HUES6 (cell line): Measurements from ENCODE around the gene NCKAP5.

ENCODE experiments used
- H3K27ac ChIP-seq: 2 replicates; pipeline ENCODE4 v1.7.0; 2013; ENCODE audit warnings: low read depth, mild to moderate bottlenecking, low read length, inconsistent platforms
- H3K27me3 ChIP-seq: 2 replicates; pipeline ENCODE4 v1.6.1; 2013; ENCODE audit warnings: low read length; ENCODE audit not compliant: control insufficient read depth, insufficient read depth
- H3K36me3 ChIP-seq: 2 replicates; pipeline ENCODE4 v1.6.1; 2013; ENCODE audit warnings: low read length; ENCODE audit not compliant: control insufficient read depth, insufficient read depth
- H3K4me1 ChIP-seq: 2 replicates; pipeline ENCODE4 v1.6.1; 2013; ENCODE audit warnings: low read length; ENCODE audit not compliant: control insufficient read depth, insufficient read depth
- H3K4me3 ChIP-seq: 2 replicates; pipeline ENCODE4 v1.5.1; 2013; ENCODE audit warnings: low read depth, low read length
- H3K9ac ChIP-seq: one replicate; pipeline ENCODE4 v1.6.1; 2013; ENCODE audit warnings: mild to moderate bottlenecking, low read length
- H3K9me3 ChIP-seq: 2 replicates; pipeline ENCODE4 v1.6.1; 2013; ENCODE audit warnings: low read depth, low read length; ENCODE audit not compliant: control insufficient read depth, insufficient read depth

Gene NCKAP5

GRCh38 chr2:133123393-133123792 lies 444.9 kb downstream of the NCKAP5 start:
- H3K27ac ChIP-seq, result no peak overlapping the region
- no peaks in the 10 kb centered on the region for H3K27me3 ChIP-seq
- H3K9ac ChIP-seq, result no peak overlapping the region
- H3K36me3 ChIP-seq, result no peaks in the 10 kb centered on the region
- H3K9me3 ChIP-seq, result no peaks in the 10 kb centered on the region
- H3K4me1 ChIP-seq, result no peaks in the 10 kb centered on the region
- H3K4me3 ChIP-seq, result no peak overlapping the region

GRCh38 chr2:133122529-133122928 lies 445.7 kb downstream of the NCKAP5 start:
- H3K4me3 ChIP-seq, result no peak overlapping the region
- H3K9me3 ChIP-seq, result no peaks in the 10 kb centered on the region
- H3K36me3 ChIP-seq, result no peaks in the 10 kb centered on the region
- no peaks in the 10 kb centered on the region for H3K4me1 ChIP-seq
- no peak overlapping the region for H3K9ac ChIP-seq
- no peaks in the 10 kb centered on the region for H3K27me3 ChIP-seq
- H3K27ac ChIP-seq, result no peak overlapping the region

GRCh38 chr2:133120310-133120709 lies 448.0 kb downstream of the NCKAP5 start:
- H3K27ac ChIP-seq, result no peak overlapping the region
- H3K9me3 ChIP-seq, result no peaks in the 10 kb centered on the region
- no peak overlapping the region for H3K9ac ChIP-seq
- H3K4me3 ChIP-seq, result no peak overlapping the region
- no peaks in the 10 kb centered on the region for H3K27me3 ChIP-seq
- H3K4me1 ChIP-seq, result no peaks in the 10 kb centered on the region
- H3K36me3 ChIP-seq, result no peaks in the 10 kb centered on the region

GRCh38 chr2:133110201-133110600 lies 458.1 kb downstream of the NCKAP5 start:
- Histone ChIP-seq H3K4me3 (no peak overlapping the region), H3K27ac (no peak overlapping the region), H3K27me3 (no peaks in the 10 kb centered on the region), H3K4me1 (no peaks in the 10 kb centered on the region), H3K36me3 (no peaks in the 10 kb centered on the region), H3K9me3 (no peaks in the 10 kb centered on the region), H3K9ac (no peak overlapping the region)

- no peaks in the 10 kb centered on the region for H3K36me3 ChIP-seq
- no peaks in the 10 kb centered on the region for H3K27me3 ChIP-seq
- H3K4me3 ChIP-seq, result no peak overlapping the region
- H3K27ac ChIP-seq, result no peak overlapping the region
- no peaks in the 10 kb centered on the region for H3K9me3 ChIP-seq
- H3K4me1 ChIP-seq, result no peaks in the 10 kb centered on the region
- no peak overlapping the region for H3K9ac ChIP-seq
Observed at GRCh38 chr2:133109772-133110171, 458.5 kb downstream of the NCKAP5 start.

GRCh38 chr2:133107058-133107815 lies 461.0 kb downstream of the NCKAP5 start:
- Histone ChIP-seq H3K4me3 (no peak overlapping the region), H3K9me3 (no peaks in the 10 kb centered on the region), H3K27me3 (no peaks in the 10 kb centered on the region), H3K27ac (no peak overlapping the region), H3K9ac (no peak overlapping the region), H3K4me1 (no peaks in the 10 kb centered on the region), H3K36me3 (no peaks in the 10 kb centered on the region)

- Histone ChIP-seq H3K27ac (no peak overlapping the region), H3K27me3 (no peaks in the 10 kb centered on the region), H3K36me3 (no peaks in the 10 kb centered on the region), H3K9ac (no peak overlapping the region), H3K9me3 (no peaks in the 10 kb centered on the region), H3K4me1 (no peaks in the 10 kb centered on the region), H3K4me3 (no peak overlapping the region)
Observed at GRCh38 chr2:133104871-133105270, 463.4 kb downstream of the NCKAP5 start.

GRCh38 chr2:133098787-133099186 lies 469.5 kb downstream of the NCKAP5 start:
- H3K4me1 ChIP-seq, result no peaks in the 10 kb centered on the region
- no peaks in the 10 kb centered on the region for H3K36me3 ChIP-seq
- no peaks in the 10 kb centered on the region for H3K27me3 ChIP-seq
- no peak overlapping the region for H3K4me3 ChIP-seq
- H3K9me3 ChIP-seq, result no peaks in the 10 kb centered on the region
- H3K9ac ChIP-seq, result no peak overlapping the region
- H3K27ac ChIP-seq, result no peak overlapping the region

- H3K27ac ChIP-seq, result no peak overlapping the region
- H3K9ac ChIP-seq, result no peak overlapping the region
- H3K36me3 ChIP-seq, result no peaks in the 10 kb centered on the region
- no peaks in the 10 kb centered on the region for H3K4me1 ChIP-seq
- no peak overlapping the region for H3K4me3 ChIP-seq
- no peaks in the 10 kb centered on the region for H3K27me3 ChIP-seq
- H3K9me3 ChIP-seq, result no peaks in the 10 kb centered on the region
Observed at GRCh38 chr2:133097666-133098065, 470.6 kb downstream of the NCKAP5 start.

- H3K27me3 ChIP-seq, result no peaks in the 10 kb centered on the region
- H3K4me3 ChIP-seq, result no peak overlapping the region
- H3K27ac ChIP-seq, result no peak overlapping the region
- H3K9ac ChIP-seq, result no peak overlapping the region
- H3K36me3 ChIP-seq, result no peaks in the 10 kb centered on the region
- no peaks in the 10 kb centered on the region for H3K4me1 ChIP-seq
- H3K9me3 ChIP-seq, result no peaks in the 10 kb centered on the region
Observed at GRCh38 chr2:133092571-133092970, 475.7 kb downstream of the NCKAP5 start.

GRCh38 chr2:133090358-133090757 lies 477.9 kb downstream of the NCKAP5 start:
- H3K9me3 ChIP-seq, result no peaks in the 10 kb centered on the region
- no peak overlapping the region for H3K9ac ChIP-seq
- no peak overlapping the region for H3K4me3 ChIP-seq
- no peaks in the 10 kb centered on the region for H3K27me3 ChIP-seq
- H3K36me3 ChIP-seq, result no peaks in the 10 kb centered on the region
- H3K27ac ChIP-seq, result no peak overlapping the region
- no peaks in the 10 kb centered on the region for H3K4me1 ChIP-seq
